Measurements from ENCODE around the gene CSF2RB.

DNA sequence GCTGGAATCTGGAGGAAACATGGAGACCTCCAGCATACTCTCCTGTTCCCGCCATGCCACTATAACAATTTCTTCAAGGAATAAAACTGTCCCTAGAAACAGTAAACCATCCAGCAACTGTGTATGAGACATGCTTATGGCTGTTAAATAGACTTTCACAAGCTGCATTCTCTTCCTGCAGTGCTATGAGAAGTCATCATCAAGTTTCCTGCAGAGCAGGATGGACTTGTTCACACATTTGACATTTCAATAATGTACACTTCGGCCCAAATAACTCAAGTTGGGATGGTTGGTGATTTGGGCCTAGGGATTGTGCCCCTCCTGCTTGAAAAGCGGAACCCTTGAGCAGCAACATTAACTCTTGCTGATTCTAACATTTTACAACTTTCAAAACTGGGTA, 20.2 kb upstream of the CSF2RB start:
- TF ChIP-seq EZH2 (IDR thresholded peaks at IDR 0.05; ENCODE audit: insufficient read depth, poor library complexity, severe bottlenecking) (no peak), EZH2phosphoT487 (IDR thresholded peaks at IDR 0.05; ENCODE audit: insufficient read depth, low read depth) (no peak)
